H1 (cell line): ENCODE data around the gene BMP2. TPM values are rescaled to one million over a fixed set of nuclear protein-coding genes. Genes with fewer than 3 reads are reported as not detected.

Source experiments
- GTF2F1 ChIP-seq: IDR thresholded peaks from 2 replicates; pipeline ENCODE4 v1.6.1; 2012; ENCODE audit warnings: low read depth, low read length, improper control_type of control experiment, borderline replicate concordance
- HDAC2 ChIP-seq, 2 experiments: fragments of 300-600 bp in 1 of 2; sonication (generic) in 1 of 2; IDR thresholded peaks; 2 replicates each; pipeline ENCODE4 v1.6.1; 2011 to 2012; ENCODE audit warnings: low read depth in 2 of 2, low read length in 2 of 2, mild to moderate bottlenecking in 2 of 2, moderate library complexity in 2 of 2, borderline replicate concordance in 1 of 2, inconsistent platforms in 1 of 2
- NRF1 ChIP-seq: IDR thresholded peaks from 2 replicates; pipeline ENCODE4 v1.6.1; 2011; ENCODE audit warnings: mild to moderate bottlenecking, low read depth, low read length, improper control_type of control experiment
- RBBP5 ChIP-seq: IDR thresholded peaks from 2 replicates; pipeline ENCODE4 v1.7.1; 2012; ENCODE audit warnings: low read depth, mild to moderate bottlenecking, inconsistent platforms, low read length, moderate library complexity, borderline replicate concordance
- polyA plus RNA-seq, 7 experiments: library from polyadenylated mRNA; depleted of rRNA in 3 of 7; stranded (reverse) in 5 of 7; unstranded in 2 of 7; fragments of >200 nt in 5 of 7; fragments of 200-250 nt in 2 of 7; gene quantifications; 1 replicate in 5 of 7; 2 replicates in 1 of 7; 4 replicates in 1 of 7; pipeline versions ENCODE4 v1.2.1 to v1.2.3, GENCODE V29; 2011 to 2013; ENCODE audit warnings: missing spikeins in 2 of 7, mixed read lengths in 2 of 7
- total RNA-seq: library from RNA; stranded (reverse); fragmentation: NEBNext Ultra II Directional; extraction: Animal tissue kit (Norgen Biotek cat#: 25700); gene quantifications from 2 replicates; pipeline ENCODE4 v1.2.1, GENCODE V29; 2021

The BMP2 gene
- total and polyA plus RNA-seq, 2 of the 8 experiments (the other 6 are each of a cell fraction or from before 2014, with no cell fraction given) = 1.8 to 3.6 TPM

DNA sequence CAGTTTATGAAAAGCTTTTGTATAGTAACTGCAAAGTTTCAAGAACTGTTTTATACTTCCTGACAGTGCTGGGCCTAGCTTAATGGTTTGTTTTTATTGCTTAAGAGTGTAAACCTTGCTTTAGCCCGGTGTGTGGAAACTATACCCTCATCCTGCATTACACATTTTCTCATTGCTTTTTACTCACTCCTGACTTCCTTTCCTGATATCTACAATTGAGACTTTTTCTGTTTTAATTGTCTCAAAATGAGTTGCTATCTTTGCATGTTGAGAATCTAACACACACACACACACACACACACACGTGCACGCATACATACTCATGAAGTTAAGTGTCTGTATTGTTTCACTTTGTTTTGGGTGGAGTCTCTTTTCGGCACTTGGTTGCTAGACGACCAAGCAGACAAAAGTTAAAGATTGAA, 16.7 kb downstream of the BMP2 start (continued):
- TF ChIP-seq HDAC2 (IDR thresholded peaks at IDR 0.05; ENCODE audit: borderline replicate concordance in 1 of 2, low read depth in 2 of 2, low read length in 2 of 2) (no peak), GTF2F1 (no peak), NRF1 (no peak), RBBP5 (no peak)
